Panc1 (cell line): ENCODE results near the gene CYBRD1. TPM values are rescaled to one million over a fixed set of nuclear protein-coding genes. Genes with fewer than 3 reads are reported as not detected.

Experiments used
- ATAC-seq: fragments of 200-7000 bp; cut with Tn5 transposase; 2 replicates; pipeline ENCODE4 v1.9.1; 2020; ENCODE audit warnings: mild to moderate bottlenecking, moderate library complexity
- BruUV-seq: library from RNA; stranded (reverse); fragments of 400-500 nt; replicated peaks from 2 replicates; lab custom pipeline; 2021; lab: Mats Ljungman, UMichigan
- CTCF ChIA-PET: fragments of 300-600 bp; sonication (Branson Sonifier 250); formaldehyde crosslinking; loops from one replicate; lab custom pipeline; 2022; ENCODE audit warnings: antibody characterized with exemption; lab: Charles Lee
- POLR2A ChIA-PET: fragments of 300-600 bp; sonication (Branson Sonifier 250); formaldehyde crosslinking; loops from one replicate; lab custom pipeline; 2022; ENCODE audit warnings: antibody characterized with exemption; lab: Charles Lee
- DNase-seq: peaks from one replicate; pipeline ENCODE4 v3.0.0-alpha.2; 2010; ENCODE audit warnings: low read depth, low spot score
- H3K27ac ChIP-seq: 2 replicates; pipeline ENCODE4 v1.5.1; 2011; ENCODE audit warnings: mild to moderate bottlenecking, low read length, inconsistent platforms
- H3K27me3 ChIP-seq: fragments of 200-500 bp; sonication (Bioruptor generic); 2 replicates; pipeline ENCODE4 v1.6.0; 2014; ENCODE audit warnings: low read length, inconsistent platforms; ENCODE audit not compliant: control insufficient read depth, insufficient read depth
- H3K36me3 ChIP-seq: fragments of 200-500 bp; sonication (Bioruptor generic); 2 replicates; pipeline ENCODE4 v1.5.1; 2014; ENCODE audit warnings: inconsistent platforms, mild to moderate bottlenecking, low read length, moderate library complexity; ENCODE audit not compliant: control insufficient read depth, insufficient read depth
- H3K4me1 ChIP-seq: 2 replicates; pipeline ENCODE4 v1.5.1; 2011; ENCODE audit warnings: inconsistent platforms, mild to moderate bottlenecking, low read length, moderate library complexity; ENCODE audit not compliant: control insufficient read depth, insufficient read depth
- H3K4me3 ChIP-seq, 2 experiments: 2 replicates each; pipeline ENCODE4 v1.5.1; 2011 to 2012; ENCODE audit warnings: low read depth in 2 of 2, low read length in 2 of 2, mild to moderate bottlenecking in 2 of 2, inconsistent platforms in 1 of 2, moderate library complexity in 1 of 2
- H3K9me3 ChIP-seq: fragments of 200-500 bp; sonication (Bioruptor generic); 2 replicates; pipeline ENCODE4 v1.5.1; 2014; ENCODE audit warnings: low read depth, mild to moderate bottlenecking, inconsistent platforms, low read length, moderate library complexity; ENCODE audit not compliant: control insufficient read depth, insufficient read depth
- CTCF ChIP-seq: fragments of 450-650 bp; IDR thresholded peaks from 2 replicates; pipeline ENCODE4 v1.5.1; 2017; ENCODE audit warnings: mild to moderate bottlenecking
- POLR2AphosphoS5 ChIP-seq: IDR thresholded peaks from 2 replicates; pipeline ENCODE4 v1.6.1; 2012; ENCODE audit warnings: mild to moderate bottlenecking, low read depth, low read length, moderate library complexity
- REST ChIP-seq, 2 experiments: IDR thresholded peaks; 2 replicates each; pipeline ENCODE4 v1.6.1; 2011 to 2012; ENCODE audit warnings: low read depth in 2 of 2, control low read depth in 1 of 2, low read length in 1 of 2, mild to moderate bottlenecking in 1 of 2, moderate library complexity in 1 of 2; ENCODE audit not compliant: insufficient read depth in 1 of 2
- SIN3A ChIP-seq: IDR thresholded peaks from 2 replicates; pipeline ENCODE4 v1.6.1; 2012; ENCODE audit warnings: low read depth, mild to moderate bottlenecking, low read length, moderate library complexity, borderline replicate concordance; ENCODE audit not compliant: insufficient read depth
- TCF7L2 ChIP-seq: IDR thresholded peaks from 2 replicates; pipeline ENCODE4 v1.6.1; 2011; ENCODE audit warnings: mild to moderate bottlenecking, low read depth, low read length, inconsistent platforms
- in situ Hi-C: cut with HindIII; loops from 2 replicates; pipeline ENCODE4 v1.10.0; 2016; ENCODE audit warnings: low sequenced_read_pairs, low pct_unique_long_range_greater_than_20kb
- intact Hi-C: fragments of 100-400 bp; cut with micrococcal nuclease; formaldehyde crosslinking; loops from one replicate; pipeline ENCODE4 v1.10.0; 2022; ENCODE audit not compliant: unreplicated experiment
- total RNA-seq: library from RNA; stranded (reverse); gene quantifications from one replicate; pipeline ENCODE4 v1.2.1, GENCODE V29; 2021; ENCODE audit not compliant: unreplicated experiment

Gene CYBRD1
- total RNA-seq, 1 experiment from 2014 or later, result 2.5 TPM

GRCh38 chr2:171482877-171483276, 39.4 kb upstream of the CYBRD1 start:
- POLR2A ChIA-PET, result no interaction called here
- no peak overlapping the region for H3K27ac ChIP-seq

GRCh38 chr2:171483793-171484192, 38.5 kb upstream of the CYBRD1 start:
- TF ChIP-seq TCF7L2 (no peak), POLR2AphosphoS5 (no peak), SIN3A (no peak), CTCF (no peak), REST (IDR thresholded peaks at IDR 0.05; ENCODE audit: insufficient read depth in 1 of 2, low read depth in 2 of 2, low read length in 1 of 2) (no peak)
- ChIA-PET POLR2A (no interaction called here), CTCF (no interaction called here)
- no peaks in the 10 kb centered on the region for H3K27me3 ChIP-seq
- no peak for ATAC-seq
- BruUV-seq, result no TSS peak
- in situ Hi-C loops, result no loop called here
- no peak overlapping the region for H3K27ac ChIP-seq
- no peak overlapping the region for H3K4me3 ChIP-seq
- peaks cover 3% of the 10 kb centered on the region; the same call in 1 of the 2 replicates for H3K36me3 ChIP-seq
- intact Hi-C loops, result no loop called here
- no peaks in the 10 kb centered on the region for H3K4me1 ChIP-seq
- H3K9me3 ChIP-seq, result no peaks in the 10 kb centered on the region
- DNase-seq, result no peak

More at GRCh38 chr2:171482877-171483276, 39.4 kb upstream of the CYBRD1 start:
- intact Hi-C loops, result no loop called here
- Histone ChIP-seq H3K4me3 (no peak overlapping the region), H3K27me3 (no peaks in the 10 kb centered on the region), H3K9me3 (no peaks in the 10 kb centered on the region), H3K36me3 (peaks cover 3% of the 10 kb centered on the region; the same call in 1 of the 2 replicates), H3K4me1 (no peaks in the 10 kb centered on the region)
- DNase-seq (no peak), ATAC-seq (no peak)
- no peak for TF ChIP-seq POLR2AphosphoS5
- TF ChIP-seq CTCF, result no peak
- TF ChIP-seq SIN3A, result no peak
- no peak for TF ChIP-seq REST (IDR thresholded peaks at IDR 0.05; ENCODE audit: insufficient read depth in 1 of 2, low read depth in 2 of 2, low read length in 1 of 2)
- no peak for TF ChIP-seq TCF7L2
- in situ Hi-C loops, result no loop called here
- CTCF ChIA-PET, result no interaction called here
- BruUV-seq, result no TSS peak
